Hindlimb muscle (tissue), 1 donor: ENCODE measurements around the gene HSP90B1. TPM values are rescaled to one million over a fixed set of nuclear protein-coding genes. Genes with fewer than 3 reads are reported as not detected.

Source experiments
- DNase-seq: peaks from one replicate; pipeline ENCODE4 v3.0.0-alpha.2; 2013
- polyA plus RNA-seq: library from polyadenylated mRNA; unstranded; fragments of 120-200 nt; gene quantifications from one replicate; pipeline ENCODE4 v1.2.1, GENCODE V29; 2013; ENCODE audit not compliant: insufficient read length

The HSP90B1 gene
- polyA plus RNA-seq, 1 donor, result 269 TPM

GRCh38 chr12:103978384-103978982 lies 48.3 kb downstream of the HSP90B1 start:
- no peak for DNase-seq

GRCh38 chr12:103986829-103987228 lies 56.6 kb downstream of the HSP90B1 start:
- DNase-seq, result no peak

GRCh38 chr12:103994235-103994634 lies 64.0 kb downstream of the HSP90B1 start:
- DNase-seq, result peak; percentile 36

- DNase-seq, result no peak
These were observed 66.4 kb downstream of the HSP90B1 start for GRCh38 chr12:103996595-103996994.

GRCh38 chr12:103997286-103997900 lies 67.2 kb downstream of the HSP90B1 start:
- no peak for DNase-seq

Other genes starting within 250 kb of the HSP90B1 start
- gene NT5DC3, start 89.2 kb upstream of the HSP90B1 start, polyA plus RNA-seq, result 10.5 TPM
- 27.9 TPM for gene TDG, start 35.5 kb downstream of the HSP90B1 start, polyA plus RNA-seq
- 40.1 TPM for gene GLT8D2, start 119.8 kb downstream of the HSP90B1 start, polyA plus RNA-seq
- gene HCFC2, start 134.1 kb downstream of the HSP90B1 start, polyA plus RNA-seq, result 28.4 TPM
- 32.6 TPM for gene NFYB, start 207.8 kb downstream of the HSP90B1 start, polyA plus RNA-seq